KBM-7 (cell line): Measurements from ENCODE around the gene ALK.

Experiments
- DNase-seq: peaks from one replicate; pipeline ENCODE4 v3.0.0-alpha.2; 2015
- in situ Hi-C: fragments of 300-500 bp; cut with MboI; formaldehyde crosslinking; loops from 2 replicates; pipeline ENCODE4 v1.14.3; 2020; ENCODE audit warnings: low sequenced_read_pairs, low pct_unique_long_range_greater_than_20kb, mixed read lengths

ALK gene

GRCh38 chr2:29164091-29164846 is 757.1 kb downstream of the ALK start:
- in situ Hi-C loops: no loop called here
- no peak for DNase-seq

GRCh38 chr2:29162204-29162928 is 759.0 kb downstream of the ALK start:
- DNase-seq: no peak
- in situ Hi-C loops: no loop called here

GRCh38 chr2:29160184-29160583 is 761.2 kb downstream of the ALK start:
- in situ Hi-C loops: no loop called here
- no peak for DNase-seq

GRCh38 chr2:29159125-29159524 is 762.3 kb downstream of the ALK start:
- in situ Hi-C loops: no loop called here
- no peak for DNase-seq

- no peak for DNase-seq
- in situ Hi-C loops: no loop called here
Measured at GRCh38 chr2:29157131-29157530, 764.3 kb downstream of the ALK start.

- in situ Hi-C loops: no loop called here
- no peak for DNase-seq
Measured at GRCh38 chr2:29155578-29155977, 765.8 kb downstream of the ALK start.

GRCh38 chr2:29154610-29155009 is 766.8 kb downstream of the ALK start:
- no peak for DNase-seq
- in situ Hi-C loops: no loop called here

GRCh38 chr2:29147963-29148362 is 773.4 kb downstream of the ALK start:
- in situ Hi-C loops: no loop called here

GRCh38 chr2:29146197-29146596 is 775.2 kb downstream of the ALK start:
- in situ Hi-C loops: no loop called here
- no peak for DNase-seq

More at GRCh38 chr2:29147963-29148362, 773.4 kb downstream of the ALK start:
- no peak for DNase-seq

- no peak for DNase-seq
- in situ Hi-C loops: no loop called here
Measured at GRCh38 chr2:29143657-29144056, 777.7 kb downstream of the ALK start.
